Stimulated activated CD8-positive, alpha-beta memory T cell treated with anti-CD3 and anti-CD28 coated beads, Interleukin-4, amount 100 ng/mL, for 1 hour (primary cell): ENCODE results near the gene COX20.
"Not testable (repeated sequence)": the region's sequence is repeated elsewhere in the genome, so short reads cannot be mapped to it uniquely, and the experiment has no call there.

ENCODE experiments used
- DNase-seq, 2 donors: peaks; one replicate each; pipeline ENCODE4 v3.0.0-alpha.2; 2020; ENCODE audit warnings: low read depth in 2 of 2, low spot score in 1 of 2

COX20 gene, protein sequence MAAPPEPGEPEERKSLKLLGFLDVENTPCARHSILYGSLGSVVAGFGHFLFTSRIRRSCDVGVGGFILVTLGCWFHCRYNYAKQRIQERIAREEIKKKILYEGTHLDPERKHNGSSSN

GRCh38 chr1:244835276-244836134, at the start of gene COX20:
COX20 (plus strand) TSS chr1:244835658; CDS start chr1:244835715, 57 bp downstream.
- peak; percentile 79 to 80 for DNase-seq

- no peak for DNase-seq
Observed at GRCh38 chr1:244788493-244789275, 46.8 kb upstream of the COX20 start.

DNA sequence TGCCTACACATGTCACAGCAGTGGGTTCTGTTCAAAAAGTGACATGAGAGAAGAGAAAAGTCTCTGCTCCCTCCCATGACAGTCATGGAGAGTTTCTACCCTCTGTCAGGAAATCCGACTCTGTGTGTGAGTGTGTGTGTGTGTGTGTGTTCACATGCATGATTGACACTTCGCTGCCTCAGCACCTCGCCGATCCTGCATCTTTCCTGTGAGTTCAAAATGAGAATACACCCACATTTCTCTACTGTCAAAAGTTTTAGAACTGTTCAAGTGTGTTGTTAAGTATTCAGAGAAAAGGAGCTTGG, 46.2 kb upstream of the COX20 start:
- no peak for DNase-seq

GRCh38 chr1:244789731-244790130, 45.7 kb upstream of the COX20 start:
- DNase-seq: no peak

DNA sequence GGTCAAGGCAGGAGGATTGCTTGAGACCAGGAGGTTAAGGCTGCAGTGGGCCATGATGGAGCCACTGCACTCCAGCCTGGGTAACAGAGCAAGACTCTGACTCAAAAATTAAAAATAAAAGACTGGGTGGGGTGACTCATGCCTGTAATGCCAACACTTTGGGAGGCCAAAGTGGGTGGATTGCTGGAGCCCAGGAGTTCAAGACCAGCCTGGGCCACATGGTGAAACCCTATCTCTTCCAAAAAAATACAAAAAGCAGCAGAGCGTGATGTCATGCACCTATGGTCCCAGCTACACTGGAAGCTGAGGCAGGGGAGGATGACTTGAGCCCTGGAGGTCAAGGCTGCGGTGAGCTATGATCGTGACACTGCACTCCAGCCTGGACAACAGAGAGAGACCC, 44.4 kb upstream of the COX20 start:
- DNase-seq: no peak

DNA sequence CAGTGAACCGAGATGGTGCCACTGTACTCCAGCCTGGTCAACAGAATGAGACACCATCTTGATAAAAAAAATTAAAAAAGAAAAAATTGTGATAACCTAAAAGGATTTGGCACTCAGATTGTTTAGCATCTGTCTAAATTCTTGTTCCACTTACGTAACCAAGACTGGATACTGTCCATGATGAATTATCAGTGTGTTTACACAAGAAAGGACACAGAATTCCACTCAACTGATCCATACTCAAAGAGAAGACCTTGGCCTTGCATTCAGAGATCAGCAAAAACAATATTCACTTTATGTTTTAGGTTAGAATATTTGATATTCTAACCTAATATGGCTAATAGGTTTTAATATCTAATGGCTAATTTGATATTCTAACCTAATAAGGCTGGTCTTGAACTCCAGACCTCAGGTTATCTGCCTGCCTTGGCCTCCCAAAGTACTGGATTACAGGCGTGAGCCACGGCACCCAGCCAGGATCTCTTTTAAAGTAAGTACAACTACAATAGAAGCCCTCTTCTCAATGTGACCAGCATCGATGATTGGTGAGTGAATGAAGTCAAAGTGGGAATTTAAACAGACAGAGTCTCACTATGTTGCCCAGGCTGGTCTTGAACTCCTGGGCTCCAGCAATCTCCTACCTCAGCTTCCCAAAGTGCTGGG, 43.1 kb upstream of the COX20 start:
- DNase-seq: no peak

DNA sequence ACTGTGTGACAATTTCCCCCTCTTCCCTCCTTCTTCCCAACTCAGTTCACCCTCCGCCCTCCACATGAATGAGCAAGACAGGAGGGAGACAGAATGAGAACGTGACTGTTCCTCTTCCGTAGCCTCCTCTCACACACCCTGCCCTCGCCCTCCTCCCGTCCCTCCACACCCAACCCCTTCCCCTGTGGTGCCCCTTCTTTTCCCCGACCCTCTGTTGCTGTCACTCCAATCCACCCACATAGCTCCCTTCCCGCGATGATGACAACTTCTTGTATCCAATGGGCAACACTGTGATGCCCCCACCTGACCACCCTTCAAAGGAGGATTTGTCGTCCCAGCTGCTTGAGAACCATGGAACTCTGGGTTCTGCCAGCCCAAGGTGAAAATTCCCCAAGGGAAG, 41.4 kb upstream of the COX20 start:
- DNase-seq: no peak

DNA sequence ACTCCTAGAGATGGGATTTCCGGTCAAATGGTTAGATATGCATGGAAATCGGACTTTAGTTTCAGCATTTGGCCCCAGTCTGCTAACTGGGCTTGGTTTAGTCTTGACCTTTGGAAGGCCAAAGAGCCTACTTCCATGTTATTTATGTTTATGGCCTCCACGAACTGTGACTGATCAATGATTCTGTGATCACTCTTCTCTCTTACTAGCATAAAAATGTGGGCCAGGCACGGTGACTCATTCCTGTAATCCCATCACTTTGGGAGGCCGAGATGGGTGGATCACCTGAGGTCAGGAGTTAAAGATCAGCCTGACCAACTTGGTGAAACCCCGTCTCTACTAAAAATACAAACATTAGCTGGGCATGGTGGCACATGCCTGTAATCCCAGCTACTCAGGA, 40.9 kb upstream of the COX20 start:
- not testable (repeated sequence) for DNase-seq

DNA sequence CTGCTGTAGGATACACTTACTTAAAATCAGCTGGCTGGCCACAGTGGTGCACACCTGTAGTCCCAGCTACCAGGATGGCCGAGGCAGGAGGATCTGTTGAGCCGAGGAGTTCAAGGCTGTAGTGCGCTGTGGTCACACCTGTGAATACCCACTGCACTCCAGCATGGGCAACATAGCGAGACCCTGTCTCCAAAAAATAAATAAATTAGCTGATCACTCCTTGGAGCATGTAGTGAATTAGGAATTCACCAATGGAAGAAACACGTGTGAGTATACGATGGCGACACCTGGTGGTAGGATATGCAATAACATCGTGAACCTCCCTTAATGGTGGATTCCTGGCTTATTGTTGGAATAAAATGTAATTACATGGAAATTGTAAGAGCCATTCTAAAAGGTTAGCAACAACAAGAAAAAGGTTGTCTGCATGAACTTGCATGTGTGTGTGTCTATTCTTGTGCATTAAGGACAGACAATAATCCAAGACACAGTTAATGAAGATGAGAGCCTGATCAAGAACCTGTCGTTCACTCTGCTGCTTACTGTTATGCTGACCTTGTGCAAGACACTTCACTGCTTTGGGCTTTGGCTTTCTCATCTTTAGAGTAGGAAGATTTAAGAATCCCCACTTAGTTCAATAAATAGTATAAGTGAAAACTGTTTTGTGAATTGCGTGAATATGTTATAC, 38.6 kb upstream of the COX20 start:
- peak; percentile 25 to 27 for DNase-seq

GRCh38 chr1:244800821-244801220, 34.6 kb upstream of the COX20 start:
- DNase-seq: no peak

GRCh38 chr1:244801246-244801645, 34.2 kb upstream of the COX20 start:
- peak in 1 of 2 donors; percentile 38 for DNase-seq

- DNase-seq: no peak
Observed at GRCh38 chr1:244802041-244802440, 33.4 kb upstream of the COX20 start.

GRCh38 chr1:244802556-244803239, 32.8 kb upstream of the COX20 start:
- DNase-seq: no peak

DNA sequence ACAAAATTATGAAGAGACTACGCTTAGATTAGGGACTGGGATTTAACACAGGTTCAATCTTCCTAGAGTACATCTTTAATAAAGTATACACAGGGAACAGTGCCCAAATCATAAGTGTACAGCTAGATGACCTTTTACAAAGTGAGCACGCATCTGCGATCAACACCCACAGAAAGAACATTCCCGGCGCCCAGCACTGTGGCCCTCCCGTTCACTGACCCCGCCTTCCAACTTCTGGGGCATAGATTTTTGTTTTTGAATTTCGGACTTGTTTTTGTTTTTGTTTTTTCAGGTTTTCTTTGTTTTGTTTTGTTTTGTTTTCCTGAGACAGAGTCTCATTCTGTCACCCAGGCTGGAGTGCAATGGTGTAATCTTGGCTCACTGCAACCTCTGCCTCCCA, 30.6 kb upstream of the COX20 start:
- DNase-seq: no peak

GRCh38 chr1:244807138-244807537, 28.3 kb upstream of the COX20 start:
- DNase-seq: no peak

DNA sequence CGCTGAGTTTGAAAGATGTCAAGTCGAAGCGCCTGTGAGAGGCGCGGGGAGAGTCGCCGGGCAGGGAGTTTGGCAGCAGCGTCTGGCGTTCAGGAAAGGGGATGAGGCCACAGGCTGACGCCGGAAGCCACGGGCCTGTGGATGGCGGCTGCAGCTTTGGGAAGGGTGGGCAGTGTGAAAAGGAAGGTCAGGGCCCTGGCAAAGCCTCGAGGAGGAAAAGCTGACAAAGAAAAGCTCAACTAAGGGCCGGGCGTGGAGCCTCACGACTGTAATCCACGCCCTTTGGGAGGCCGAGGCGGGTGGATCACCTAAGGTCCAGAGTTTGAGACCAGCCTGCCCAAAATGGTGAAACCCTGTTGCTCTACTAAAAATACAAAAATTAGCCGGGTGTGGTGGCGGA, 25.2 kb upstream of the COX20 start:
- DNase-seq: no peak

DNA sequence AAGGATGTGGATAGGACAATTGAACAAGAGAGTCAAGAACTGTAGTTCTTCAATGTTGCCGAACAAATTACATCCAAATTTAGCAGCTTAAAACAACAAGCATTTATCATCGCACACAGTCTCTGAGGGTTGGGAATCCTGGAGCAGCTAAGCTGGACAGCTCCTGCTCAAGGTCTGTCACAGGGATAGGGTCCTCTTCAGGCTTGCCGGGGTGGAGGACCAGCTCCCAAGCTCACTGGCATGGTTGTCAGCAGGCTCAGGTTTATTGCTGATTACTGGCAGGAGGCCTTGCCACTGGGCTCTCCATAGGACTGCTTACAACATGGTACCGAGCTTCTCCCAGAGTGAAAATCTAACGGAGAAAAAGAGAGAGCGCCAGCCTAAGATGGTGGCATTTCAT, 22.1 kb upstream of the COX20 start:
- no peak for DNase-seq

DNA sequence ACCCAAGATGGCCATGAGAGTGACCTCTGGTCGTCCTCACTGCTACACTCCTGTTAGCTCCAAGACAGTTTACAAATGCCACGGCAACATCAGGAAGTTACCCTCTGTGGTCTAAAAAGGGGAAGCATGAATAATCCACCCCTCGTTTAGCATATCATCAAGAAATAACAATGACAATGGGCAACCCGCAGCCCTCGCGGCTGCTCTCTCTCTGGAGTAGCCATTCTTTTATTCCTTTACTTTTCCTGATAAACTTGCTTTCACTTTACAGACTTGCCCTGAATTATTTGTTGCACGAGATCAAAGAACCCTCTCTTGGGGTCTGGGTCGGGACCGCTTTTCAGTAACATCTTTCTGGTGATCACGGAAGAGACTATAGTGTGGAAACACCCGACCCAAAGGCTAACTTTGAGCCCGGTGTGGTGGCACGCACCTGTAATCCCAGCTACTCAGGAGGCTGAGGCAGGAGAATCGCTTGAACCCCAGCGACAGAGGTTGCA, 19.8 kb upstream of the COX20 start:
- no peak for DNase-seq

- DNase-seq: no peak
Observed at GRCh38 chr1:244817415-244817894, 18.0 kb upstream of the COX20 start.

DNA sequence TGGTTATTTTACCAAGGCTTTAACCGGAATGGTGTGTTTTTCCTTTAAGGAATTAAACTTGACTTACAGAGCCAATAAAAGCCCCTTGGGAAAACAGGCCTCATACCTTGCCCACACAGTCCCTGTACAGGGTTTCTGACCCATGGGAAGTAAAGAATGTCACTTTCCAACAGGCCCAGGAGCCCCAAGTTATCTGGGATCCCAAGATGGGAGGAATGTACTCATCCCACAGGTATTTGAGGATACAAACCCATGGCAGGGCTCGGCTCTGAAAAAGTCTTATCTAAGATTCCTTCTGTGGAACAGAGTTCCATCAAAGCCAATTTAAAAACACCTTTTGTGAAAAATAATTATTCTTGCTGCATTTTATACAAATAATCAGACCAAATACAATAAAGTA, 15.3 kb upstream of the COX20 start:
- DNase-seq: no peak
